ENCODE results near the gene SPINK1. TPM values are rescaled to one million over a fixed set of nuclear protein-coding genes. Genes with fewer than 3 reads are reported as not detected.

The SPINK1 gene
- polyA plus RNA-seq, 1 donor from 2014 or later: not detected

- no peaks in the 10 kb centered on the region for H4K20me1 ChIP-seq (ENCODE audit: insufficient read depth)
- no peaks in the 10 kb centered on the region for H3K9me3 ChIP-seq (ENCODE audit: low read length)
- H3K36me3 ChIP-seq (ENCODE audit: insufficient read depth, low read length): no peaks in the 10 kb centered on the region
- no peak overlapping the region for H3K27ac ChIP-seq (ENCODE audit: low read length)
- H3K9me2 ChIP-seq (ENCODE audit: insufficient read depth, low read length): no peaks in the 10 kb centered on the region
- no peaks in the 10 kb centered on the region for H3K27me3 ChIP-seq (ENCODE audit: insufficient read depth, low read depth, low read length)
- no peak overlapping the region for H3K9ac ChIP-seq (ENCODE audit: low read length)
- H3K79me2 ChIP-seq (replicated peaks; ENCODE audit: insufficient read depth, low read length): no peaks in the 10 kb centered on the region
- H2AFZ ChIP-seq (ENCODE audit: low read depth, low read length): no peak overlapping the region
- H3K4me2 ChIP-seq (ENCODE audit: low read length): no peak overlapping the region
- H3F3A ChIP-seq (ENCODE audit: insufficient read depth, low read length, poor library complexity, severe bottlenecking): no peaks in the 10 kb centered on the region
- H3K4me3 ChIP-seq (ENCODE audit: low read length): no peak overlapping the region
- no peak for TF ChIP-seq RAD21 (conservative IDR thresholded peaks at IDR 0.05)
Measured at GRCh38 chr5:147856801-147857200, 25.3 kb upstream of the SPINK1 start.

DNA sequence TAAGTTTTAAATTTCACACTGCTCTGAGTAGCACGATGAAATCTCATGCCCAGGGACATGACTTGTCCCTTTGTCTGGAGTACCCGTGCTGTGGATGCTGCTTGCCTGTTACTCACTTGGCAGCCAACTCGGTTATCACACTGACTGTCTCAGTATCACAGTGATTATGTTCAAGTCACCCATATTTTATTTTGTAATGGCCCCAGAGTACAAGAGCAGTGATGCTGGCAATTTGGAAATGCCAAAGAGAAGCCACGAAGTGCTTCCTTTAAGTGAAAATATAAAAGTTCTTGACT, 24.3 kb upstream of the SPINK1 start:
- Histone ChIP-seq H3K9me2 (ENCODE audit: insufficient read depth, low read length) (no peaks in the 10 kb centered on the region), H3K79me2 (replicated peaks; ENCODE audit: insufficient read depth, low read length) (no peaks in the 10 kb centered on the region), H2AFZ (ENCODE audit: low read depth, low read length) (no peak overlapping the region), H3K36me3 (ENCODE audit: insufficient read depth, low read length) (no peaks in the 10 kb centered on the region), H3K9ac (ENCODE audit: low read length) (no peak overlapping the region), H3K27ac (ENCODE audit: low read length) (no peak overlapping the region), H4K20me1 (ENCODE audit: insufficient read depth) (no peaks in the 10 kb centered on the region), H3K9me3 (ENCODE audit: low read length) (no peaks in the 10 kb centered on the region), H3K27me3 (ENCODE audit: insufficient read depth, low read depth, low read length) (no peaks in the 10 kb centered on the region), H3K4me2 (ENCODE audit: low read length) (no peak overlapping the region), H3F3A (ENCODE audit: insufficient read depth, low read length, poor library complexity, severe bottlenecking) (no peaks in the 10 kb centered on the region), H3K4me3 (ENCODE audit: low read length) (no peak overlapping the region)
- no peak for TF ChIP-seq RAD21 (conservative IDR thresholded peaks at IDR 0.05)
- TF ChIP-seq, protein P1, sequence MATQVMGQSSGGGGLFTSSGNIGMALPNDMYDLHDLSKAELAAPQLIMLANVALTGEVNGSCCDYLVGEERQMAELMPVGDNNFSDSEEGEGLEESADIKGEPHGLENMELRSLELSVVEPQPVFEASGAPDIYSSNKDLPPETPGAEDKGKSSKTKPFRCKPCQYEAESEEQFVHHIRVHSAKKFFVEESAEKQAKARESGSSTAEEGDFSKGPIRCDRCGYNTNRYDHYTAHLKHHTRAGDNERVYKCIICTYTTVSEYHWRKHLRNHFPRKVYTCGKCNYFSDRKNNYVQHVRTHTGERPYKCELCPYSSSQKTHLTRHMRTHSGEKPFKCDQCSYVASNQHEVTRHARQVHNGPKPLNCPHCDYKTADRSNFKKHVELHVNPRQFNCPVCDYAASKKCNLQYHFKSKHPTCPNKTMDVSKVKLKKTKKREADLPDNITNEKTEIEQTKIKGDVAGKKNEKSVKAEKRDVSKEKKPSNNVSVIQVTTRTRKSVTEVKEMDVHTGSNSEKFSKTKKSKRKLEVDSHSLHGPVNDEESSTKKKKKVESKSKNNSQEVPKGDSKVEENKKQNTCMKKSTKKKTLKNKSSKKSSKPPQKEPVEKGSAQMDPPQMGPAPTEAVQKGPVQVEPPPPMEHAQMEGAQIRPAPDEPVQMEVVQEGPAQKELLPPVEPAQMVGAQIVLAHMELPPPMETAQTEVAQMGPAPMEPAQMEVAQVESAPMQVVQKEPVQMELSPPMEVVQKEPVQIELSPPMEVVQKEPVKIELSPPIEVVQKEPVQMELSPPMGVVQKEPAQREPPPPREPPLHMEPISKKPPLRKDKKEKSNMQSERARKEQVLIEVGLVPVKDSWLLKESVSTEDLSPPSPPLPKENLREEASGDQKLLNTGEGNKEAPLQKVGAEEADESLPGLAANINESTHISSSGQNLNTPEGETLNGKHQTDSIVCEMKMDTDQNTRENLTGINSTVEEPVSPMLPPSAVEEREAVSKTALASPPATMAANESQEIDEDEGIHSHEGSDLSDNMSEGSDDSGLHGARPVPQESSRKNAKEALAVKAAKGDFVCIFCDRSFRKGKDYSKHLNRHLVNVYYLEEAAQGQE (IDR thresholded peaks at IDR 0.05; ENCODE audit: borderline replicate concordance): no peak
- no peak for TF ChIP-seq POLR2AphosphoS5 (IDR thresholded peaks at IDR 0.05)
- no peak for TF ChIP-seq SMC3 (conservative IDR thresholded peaks at IDR 0.05; ENCODE audit: poor library complexity)
- TF ChIP-seq EZH2 (IDR thresholded peaks at IDR 0.05; ENCODE audit: borderline replicate concordance, insufficient read depth, low read length, poor library complexity, severe bottlenecking): no peak
- TF ChIP-seq TAF1 (IDR thresholded peaks at IDR 0.05; ENCODE audit: low read depth): no peak
- TF ChIP-seq CTCF (IDR thresholded peaks at IDR 0.05; ENCODE audit: poor library complexity, severe bottlenecking): no peak
- no peak for TF ChIP-seq MXI1 (conservative IDR thresholded peaks at IDR 0.05; ENCODE audit: poor library complexity, severe bottlenecking)
- no peak for TF ChIP-seq EP300 (conservative IDR thresholded peaks at IDR 0.05; ENCODE audit: poor library complexity, severe bottlenecking)
